Neural cell (in vitro differentiated cells): ENCODE data around the gene SYNE3. TPM values are rescaled to one million over a fixed set of nuclear protein-coding genes. Genes with fewer than 3 reads are reported as not detected.

Experiments used
- H2AFZ ChIP-seq: fragments of 200-600, 300-800 bp; sonication (generic), shearing (Covaris generic); 2 replicates; pipeline ENCODE4 v1.6.0; 2014; ENCODE audit warnings: low read depth, mild to moderate bottlenecking, antibody characterized with exemption, low read length, moderate library complexity
- H3F3A ChIP-seq: fragments of 200-600 bp; shearing (Covaris generic); 2 replicates; pipeline ENCODE4 v1.6.1; 2016; ENCODE audit warnings: mild to moderate bottlenecking, moderate library complexity, mixed read lengths, antibody characterized with exemption, low read length; ENCODE audit not compliant: insufficient read depth, poor library complexity, severe bottlenecking
- H3K27ac ChIP-seq: fragments of 200-600, 300-800 bp; sonication (generic), shearing (Covaris generic); 2 replicates; pipeline ENCODE4 v1.5.1; 2014; ENCODE audit warnings: mild to moderate bottlenecking, low read length, moderate library complexity
- H3K27me3 ChIP-seq: fragments of 300-800, 200-600 bp; sonication (generic), shearing (Covaris generic); 2 replicates; pipeline ENCODE4 v1.6.0; 2014; ENCODE audit warnings: mild to moderate bottlenecking, low read depth, low read length, moderate library complexity; ENCODE audit not compliant: insufficient read depth
- H3K36me3 ChIP-seq: fragments of 300-800, 200-600 bp; sonication (generic), shearing (Covaris generic); 2 replicates; pipeline ENCODE4 v1.5.1; 2014; ENCODE audit warnings: mild to moderate bottlenecking, antibody characterized with exemption, low read length, moderate library complexity; ENCODE audit not compliant: insufficient read depth
- H3K4me2 ChIP-seq: fragments of 300-800, 200-600 bp; sonication (generic), shearing (Covaris generic); 2 replicates; pipeline ENCODE4 v1.6.0; 2014; ENCODE audit warnings: mild to moderate bottlenecking, low read length
- H3K4me3 ChIP-seq: fragments of 300-800, 200-600 bp; sonication (generic), shearing (Covaris generic); 2 replicates; pipeline ENCODE4 v1.5.1; 2014; ENCODE audit warnings: mild to moderate bottlenecking, low read length, moderate library complexity
- H3K79me2 ChIP-seq: fragments of 200-600 bp; shearing (Covaris generic); replicated peaks from 2 replicates; pipeline ENCODE4 v1.6.0; 2014; ENCODE audit warnings: mild to moderate bottlenecking, low read length, moderate library complexity; ENCODE audit not compliant: insufficient read depth
- H3K9ac ChIP-seq: fragments of 300-800, 200-600 bp; sonication (generic), shearing (Covaris generic); 2 replicates; pipeline ENCODE4 v1.6.1; 2016; ENCODE audit warnings: mild to moderate bottlenecking, low read length, mixed read lengths
- H3K9me2 ChIP-seq: fragments of 200-600 bp; shearing (Covaris generic); 2 replicates; pipeline ENCODE4 v1.6.1; 2016; ENCODE audit warnings: mild to moderate bottlenecking, low read length, mixed read lengths; ENCODE audit not compliant: insufficient read depth
- H3K9me3 ChIP-seq: fragments of 200-600, 300-800 bp; sonication (generic), shearing (Covaris generic); 2 replicates; pipeline ENCODE4 v1.6.1; 2016; ENCODE audit warnings: mild to moderate bottlenecking, mixed run types, low read length, moderate library complexity, mixed read lengths
- H4K20me1 ChIP-seq: fragments of 200-600 bp; shearing (Covaris generic); 2 replicates; pipeline ENCODE4 v1.6.1; 2016; ENCODE audit warnings: mild to moderate bottlenecking, mixed run types; ENCODE audit not compliant: insufficient read depth
- EZH2 ChIP-seq: fragments of 200-600, 300-800 bp; shearing (Covaris generic), sonication (generic); IDR thresholded peaks from 2 replicates; pipeline ENCODE4 v1.6.1; 2014; ENCODE audit warnings: antibody characterized with exemption, low read length, borderline replicate concordance, mild to moderate bottlenecking; ENCODE audit not compliant: insufficient read depth, poor library complexity, severe bottlenecking
- MXI1 ChIP-seq: fragments of 450-650 bp; conservative IDR thresholded peaks from 2 replicates; pipeline ENCODE4 v1.6.1; 2014; ENCODE audit warnings: antibody characterized with exemption, mild to moderate bottlenecking; ENCODE audit not compliant: poor library complexity, severe bottlenecking
- POLR2AphosphoS5 ChIP-seq: IDR thresholded peaks from 2 replicates; pipeline ENCODE4 v1.6.1; 2012
- polyA plus RNA-seq: library from polyadenylated mRNA; depleted of rRNA; stranded (reverse); fragments of >200 nt; gene quantifications from 2 replicates; pipeline ENCODE4 v1.2.3, GENCODE V29; 2014
- TF ChIP-seq, protein P1 (sequence below): IDR thresholded peaks from 2 replicates; pipeline ENCODE4 v1.6.1; 2012; ENCODE audit warnings: borderline replicate concordance
- TF ChIP-seq, protein P2 (sequence below): fragments of 450-650 bp; IDR thresholded peaks from 2 replicates; pipeline ENCODE4 v1.5.1; 2014; ENCODE audit warnings: antibody characterized with exemption, mild to moderate bottlenecking, moderate library complexity; ENCODE audit not compliant: poor library complexity, severe bottlenecking

Gene SYNE3
- polyA plus RNA-seq, 1 donor from 2014 or later, result 0.35 TPM

DNA sequence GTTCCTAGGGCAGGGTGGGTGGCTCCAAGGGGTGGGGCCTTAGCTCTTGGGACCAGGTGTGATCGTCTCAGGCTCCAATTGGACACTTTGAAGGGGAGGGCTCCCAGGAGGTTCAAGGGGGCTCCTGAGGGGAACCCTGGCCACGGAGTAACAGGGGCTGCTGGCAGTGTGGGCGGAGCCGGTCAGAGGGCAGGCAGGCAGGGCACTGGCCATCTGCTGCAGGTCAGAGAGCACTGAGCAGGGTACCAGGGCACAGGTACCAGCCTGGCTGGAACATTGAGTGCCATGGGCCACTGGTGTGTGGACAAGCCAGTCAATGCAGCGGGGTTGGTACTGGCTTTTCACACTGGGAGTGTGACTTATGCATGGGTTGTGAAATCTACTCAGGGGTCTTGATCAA lies 32.2 kb downstream of the SYNE3 start:
- TF ChIP-seq MXI1, result no peak
- TF ChIP-seq EZH2, result no peak
- TF ChIP-seq, protein P1, sequence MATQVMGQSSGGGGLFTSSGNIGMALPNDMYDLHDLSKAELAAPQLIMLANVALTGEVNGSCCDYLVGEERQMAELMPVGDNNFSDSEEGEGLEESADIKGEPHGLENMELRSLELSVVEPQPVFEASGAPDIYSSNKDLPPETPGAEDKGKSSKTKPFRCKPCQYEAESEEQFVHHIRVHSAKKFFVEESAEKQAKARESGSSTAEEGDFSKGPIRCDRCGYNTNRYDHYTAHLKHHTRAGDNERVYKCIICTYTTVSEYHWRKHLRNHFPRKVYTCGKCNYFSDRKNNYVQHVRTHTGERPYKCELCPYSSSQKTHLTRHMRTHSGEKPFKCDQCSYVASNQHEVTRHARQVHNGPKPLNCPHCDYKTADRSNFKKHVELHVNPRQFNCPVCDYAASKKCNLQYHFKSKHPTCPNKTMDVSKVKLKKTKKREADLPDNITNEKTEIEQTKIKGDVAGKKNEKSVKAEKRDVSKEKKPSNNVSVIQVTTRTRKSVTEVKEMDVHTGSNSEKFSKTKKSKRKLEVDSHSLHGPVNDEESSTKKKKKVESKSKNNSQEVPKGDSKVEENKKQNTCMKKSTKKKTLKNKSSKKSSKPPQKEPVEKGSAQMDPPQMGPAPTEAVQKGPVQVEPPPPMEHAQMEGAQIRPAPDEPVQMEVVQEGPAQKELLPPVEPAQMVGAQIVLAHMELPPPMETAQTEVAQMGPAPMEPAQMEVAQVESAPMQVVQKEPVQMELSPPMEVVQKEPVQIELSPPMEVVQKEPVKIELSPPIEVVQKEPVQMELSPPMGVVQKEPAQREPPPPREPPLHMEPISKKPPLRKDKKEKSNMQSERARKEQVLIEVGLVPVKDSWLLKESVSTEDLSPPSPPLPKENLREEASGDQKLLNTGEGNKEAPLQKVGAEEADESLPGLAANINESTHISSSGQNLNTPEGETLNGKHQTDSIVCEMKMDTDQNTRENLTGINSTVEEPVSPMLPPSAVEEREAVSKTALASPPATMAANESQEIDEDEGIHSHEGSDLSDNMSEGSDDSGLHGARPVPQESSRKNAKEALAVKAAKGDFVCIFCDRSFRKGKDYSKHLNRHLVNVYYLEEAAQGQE, result no peak
- no peaks in the 10 kb centered on the region for H3K9me2 ChIP-seq
- H3K9ac ChIP-seq, result no peak overlapping the region
- no peak overlapping the region for H3K4me2 ChIP-seq
- no peak overlapping the region for H2AFZ ChIP-seq
- no peaks in the 10 kb centered on the region for H3K79me2 ChIP-seq
- H3K9me3 ChIP-seq, result no peaks in the 10 kb centered on the region
- no peaks in the 10 kb centered on the region for H3F3A ChIP-seq
- H3K27ac ChIP-seq, result no peak overlapping the region
- H3K4me3 ChIP-seq, result no peak overlapping the region
- no peaks in the 10 kb centered on the region for H3K36me3 ChIP-seq
- no peaks in the 10 kb centered on the region for H4K20me1 ChIP-seq
- no peaks in the 10 kb centered on the region for H3K27me3 ChIP-seq

DNA sequence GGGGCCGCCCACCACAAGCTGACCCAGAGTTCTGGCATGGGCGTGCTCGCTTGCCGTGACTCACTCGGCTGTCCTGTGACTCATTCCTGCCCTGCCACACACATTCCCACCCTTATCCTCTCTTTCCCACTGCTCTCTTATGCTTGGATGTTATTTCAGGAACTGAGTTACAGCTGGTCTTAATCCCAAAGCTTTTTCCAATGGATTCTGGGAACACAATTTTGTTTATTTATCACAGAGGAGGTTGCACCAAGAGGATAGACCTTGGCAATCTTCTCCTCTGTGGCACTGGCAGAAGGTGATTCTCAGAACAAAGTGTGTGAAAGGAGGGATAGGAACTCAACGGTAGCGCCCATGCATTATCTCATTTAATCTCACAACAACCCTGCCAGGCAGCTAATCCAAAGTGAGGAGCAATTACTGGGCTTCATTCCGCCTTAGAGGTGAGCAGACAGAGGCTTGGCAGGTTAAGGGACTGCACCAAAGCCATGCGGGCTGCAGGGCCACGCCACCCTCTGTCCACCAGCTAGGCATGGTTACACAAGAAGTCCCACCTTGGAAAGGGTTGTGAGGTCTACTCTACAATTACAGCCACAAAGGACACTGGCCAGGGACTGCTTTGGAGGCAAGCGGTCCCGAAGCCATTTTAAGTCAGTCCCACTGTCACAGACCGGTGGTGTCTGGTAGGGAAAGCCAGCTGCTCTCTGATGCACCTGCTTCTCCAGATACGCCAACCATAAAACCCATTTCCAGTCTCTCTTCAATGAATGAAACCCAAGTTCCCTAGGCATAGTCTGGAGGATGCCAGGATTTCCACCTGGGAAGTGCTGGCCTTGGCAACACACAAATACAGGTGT lies 32.9 kb downstream of the SYNE3 start:
- no peak overlapping the region for H3K27ac ChIP-seq

More for the DNA sequence above, 32.9 kb downstream of the SYNE3 start:
- Histone ChIP-seq H3K9me2 (no peaks in the 10 kb centered on the region), H3K79me2 (no peaks in the 10 kb centered on the region), H3K4me3 (no peak overlapping the region), H3K4me2 (no peak overlapping the region), H3K36me3 (no peaks in the 10 kb centered on the region), H3K9me3 (no peaks in the 10 kb centered on the region), H3K9ac (no peak overlapping the region), H3K27me3 (no peaks in the 10 kb centered on the region), H3F3A (no peaks in the 10 kb centered on the region), H2AFZ (no peak overlapping the region), H4K20me1 (no peaks in the 10 kb centered on the region)
- no peak for TF ChIP-seq POLR2AphosphoS5
- TF ChIP-seq EZH2, result no peak
- TF ChIP-seq, protein P2, sequence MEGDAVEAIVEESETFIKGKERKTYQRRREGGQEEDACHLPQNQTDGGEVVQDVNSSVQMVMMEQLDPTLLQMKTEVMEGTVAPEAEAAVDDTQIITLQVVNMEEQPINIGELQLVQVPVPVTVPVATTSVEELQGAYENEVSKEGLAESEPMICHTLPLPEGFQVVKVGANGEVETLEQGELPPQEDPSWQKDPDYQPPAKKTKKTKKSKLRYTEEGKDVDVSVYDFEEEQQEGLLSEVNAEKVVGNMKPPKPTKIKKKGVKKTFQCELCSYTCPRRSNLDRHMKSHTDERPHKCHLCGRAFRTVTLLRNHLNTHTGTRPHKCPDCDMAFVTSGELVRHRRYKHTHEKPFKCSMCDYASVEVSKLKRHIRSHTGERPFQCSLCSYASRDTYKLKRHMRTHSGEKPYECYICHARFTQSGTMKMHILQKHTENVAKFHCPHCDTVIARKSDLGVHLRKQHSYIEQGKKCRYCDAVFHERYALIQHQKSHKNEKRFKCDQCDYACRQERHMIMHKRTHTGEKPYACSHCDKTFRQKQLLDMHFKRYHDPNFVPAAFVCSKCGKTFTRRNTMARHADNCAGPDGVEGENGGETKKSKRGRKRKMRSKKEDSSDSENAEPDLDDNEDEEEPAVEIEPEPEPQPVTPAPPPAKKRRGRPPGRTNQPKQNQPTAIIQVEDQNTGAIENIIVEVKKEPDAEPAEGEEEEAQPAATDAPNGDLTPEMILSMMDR, result no peak
